COR-L47 (cell line): ENCODE data around the gene NCK2.

Experiments
- DNase-seq: peaks from one replicate; lab custom pipeline; 2025; lab: John Stamatoyannopoulos, UW

NCK2 gene

DNA sequence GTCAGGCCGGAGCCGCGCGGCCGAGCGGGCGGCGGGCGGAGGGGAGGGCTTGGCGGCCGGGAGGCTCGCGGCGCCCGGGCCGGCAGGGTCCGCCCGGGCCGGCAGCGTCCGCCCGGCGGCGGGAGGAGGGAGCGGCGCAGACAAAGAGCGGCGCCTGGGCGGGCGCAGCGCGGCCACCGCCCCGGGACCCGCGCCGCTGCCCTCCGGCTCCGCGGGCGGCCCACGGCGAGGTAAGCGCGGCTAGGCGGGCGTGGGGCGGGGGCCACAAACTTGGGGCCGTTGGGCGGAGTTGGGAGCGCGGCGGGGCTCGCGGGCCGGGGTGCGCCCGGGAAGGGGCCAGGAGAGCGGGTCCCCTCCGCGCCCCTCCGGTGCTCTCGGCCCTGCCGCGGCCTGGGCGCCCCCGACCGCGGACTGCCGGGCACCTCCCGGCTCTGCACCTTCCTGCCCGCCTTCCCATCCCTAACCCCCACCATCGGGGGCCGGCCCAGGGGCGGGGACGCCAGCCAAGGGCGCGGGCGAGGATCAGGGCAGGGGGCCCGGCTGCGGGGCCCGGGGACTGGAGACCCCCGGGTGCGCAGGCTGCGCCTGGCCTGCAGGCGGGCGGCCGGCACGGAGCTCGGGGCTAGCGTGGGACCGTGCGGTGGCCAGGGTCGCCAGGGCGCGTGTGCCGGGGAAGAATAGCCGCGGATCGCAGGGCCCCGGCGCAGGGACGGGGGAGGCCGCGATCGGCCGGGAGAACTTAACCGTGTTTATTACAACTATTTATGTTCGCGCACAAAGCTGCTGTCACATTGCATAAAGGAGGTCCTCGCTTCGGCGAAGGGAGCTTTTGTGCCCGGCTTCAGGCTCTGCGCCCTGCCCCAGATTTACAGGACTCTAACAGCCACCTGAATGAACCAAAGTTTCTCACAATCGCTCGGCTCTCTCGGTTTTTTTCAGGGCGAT, at the start of gene NCK2:
NCK2 (plus strand) TSS at position 4 of the 945 bp plus-strand sequence. CDS start 110,152 bp downstream, outside the sequence.
- DNase-seq: peak; percentile 32

DNA sequence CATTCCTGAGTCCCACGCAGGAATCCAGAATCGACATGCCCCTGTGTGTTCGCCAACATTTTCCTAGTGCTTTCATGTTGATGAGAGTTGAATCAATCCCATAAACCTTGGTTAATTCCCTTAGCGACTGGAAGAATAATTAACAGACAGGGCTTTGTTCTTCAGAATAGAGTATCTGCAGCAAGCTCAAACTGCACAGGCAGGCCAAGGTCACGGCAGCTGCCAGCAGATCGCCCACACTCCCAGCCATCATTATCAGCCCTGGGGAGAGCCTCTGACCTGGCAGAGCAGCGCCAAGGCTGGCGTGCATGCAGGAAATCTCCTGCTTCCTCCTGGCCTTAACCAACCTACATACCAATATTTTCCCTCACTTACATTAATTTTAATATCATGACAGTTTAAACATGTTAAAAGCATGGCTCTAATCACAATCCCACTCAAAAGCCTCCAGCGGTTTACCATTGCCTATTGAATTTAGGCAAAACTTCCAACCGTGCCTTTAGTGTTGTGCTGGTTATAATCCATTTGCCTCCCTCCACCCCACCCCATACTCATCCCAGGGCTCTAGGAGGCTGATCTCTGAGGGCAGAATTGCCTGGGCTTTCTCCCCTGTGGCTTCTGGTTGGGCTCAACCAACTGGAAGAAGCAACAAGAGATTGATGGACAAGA, 46.8 kb upstream of the NCK2 start:
- no peak for DNase-seq

DNA sequence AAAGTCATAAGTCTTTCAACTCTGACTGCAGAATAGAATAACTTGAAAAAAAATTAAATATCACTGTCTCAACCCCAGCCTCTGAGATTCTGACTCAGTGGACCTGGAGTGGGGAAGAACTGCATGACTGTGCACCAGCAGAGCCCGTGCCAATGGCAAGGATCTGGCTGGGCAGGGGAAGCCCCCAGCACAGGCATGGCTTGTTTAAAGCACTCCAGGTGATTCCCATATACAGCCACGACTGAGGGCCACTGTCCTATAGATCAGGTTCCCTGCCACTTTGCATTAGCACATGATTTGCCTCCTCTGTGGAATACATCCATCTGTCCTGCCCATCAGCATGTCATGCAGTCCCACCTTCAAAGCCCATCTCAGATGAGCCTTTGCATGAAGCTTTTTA, 45.9 kb upstream of the NCK2 start:
- DNase-seq: no peak

DNA sequence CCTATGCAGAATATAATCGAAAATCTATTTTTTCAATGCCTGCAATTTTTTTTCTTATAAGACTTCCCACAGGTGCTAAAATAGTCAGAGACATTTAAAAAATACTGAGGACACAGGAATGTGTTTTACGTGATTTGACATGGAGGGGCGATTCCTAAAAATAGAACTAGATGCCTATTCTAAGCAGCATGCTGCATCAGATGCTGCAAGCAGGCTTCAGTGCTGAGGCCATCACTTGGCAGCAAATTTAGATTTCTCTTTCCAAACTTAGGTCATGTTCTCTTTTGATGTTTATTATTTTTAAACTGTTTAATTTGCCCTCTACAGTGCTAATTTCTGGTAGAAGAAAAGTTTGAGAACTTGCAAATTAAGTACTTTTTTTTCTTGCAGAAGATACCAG, 43.7 kb upstream of the NCK2 start:
- DNase-seq: no peak

DNA sequence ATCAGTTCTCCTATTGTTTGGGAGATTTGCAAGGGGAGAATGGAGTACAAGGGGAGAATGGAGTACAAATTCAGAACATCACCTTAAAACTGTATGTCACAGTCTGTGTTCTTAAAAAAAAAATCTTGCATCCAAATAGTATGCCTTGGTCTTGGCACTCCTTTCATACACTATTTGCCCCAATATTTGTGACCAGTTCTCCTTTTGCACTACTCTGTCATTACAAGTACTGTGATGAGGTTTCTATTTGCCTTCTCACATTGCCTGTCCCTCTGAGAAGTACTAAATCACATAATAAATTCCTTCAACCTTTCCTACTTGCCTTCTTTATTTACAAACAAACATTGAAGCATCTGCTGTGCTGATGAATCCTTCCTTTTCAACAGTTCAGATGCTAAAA, 36.0 kb upstream of the NCK2 start:
- no peak for DNase-seq

DNA sequence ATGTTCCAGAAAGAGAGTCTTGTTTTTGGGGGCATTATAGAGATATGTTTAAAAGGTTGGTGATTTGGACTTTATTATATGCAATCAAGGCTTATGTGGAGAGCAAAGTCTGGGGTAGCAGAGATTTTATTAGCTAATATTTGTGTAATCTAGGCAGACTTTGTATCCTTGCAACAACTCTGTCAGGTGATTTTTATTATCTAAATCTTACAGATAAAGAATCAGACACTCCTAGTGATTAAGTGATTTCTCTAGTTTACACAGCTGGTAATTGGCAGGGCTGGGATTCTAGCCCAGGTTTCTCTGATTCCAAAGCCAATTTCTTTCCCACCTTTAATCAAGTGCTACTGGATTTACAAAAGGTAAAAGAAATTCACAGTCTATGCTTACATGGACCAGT, 33.3 kb upstream of the NCK2 start:
- peak; percentile 1 for DNase-seq

DNA sequence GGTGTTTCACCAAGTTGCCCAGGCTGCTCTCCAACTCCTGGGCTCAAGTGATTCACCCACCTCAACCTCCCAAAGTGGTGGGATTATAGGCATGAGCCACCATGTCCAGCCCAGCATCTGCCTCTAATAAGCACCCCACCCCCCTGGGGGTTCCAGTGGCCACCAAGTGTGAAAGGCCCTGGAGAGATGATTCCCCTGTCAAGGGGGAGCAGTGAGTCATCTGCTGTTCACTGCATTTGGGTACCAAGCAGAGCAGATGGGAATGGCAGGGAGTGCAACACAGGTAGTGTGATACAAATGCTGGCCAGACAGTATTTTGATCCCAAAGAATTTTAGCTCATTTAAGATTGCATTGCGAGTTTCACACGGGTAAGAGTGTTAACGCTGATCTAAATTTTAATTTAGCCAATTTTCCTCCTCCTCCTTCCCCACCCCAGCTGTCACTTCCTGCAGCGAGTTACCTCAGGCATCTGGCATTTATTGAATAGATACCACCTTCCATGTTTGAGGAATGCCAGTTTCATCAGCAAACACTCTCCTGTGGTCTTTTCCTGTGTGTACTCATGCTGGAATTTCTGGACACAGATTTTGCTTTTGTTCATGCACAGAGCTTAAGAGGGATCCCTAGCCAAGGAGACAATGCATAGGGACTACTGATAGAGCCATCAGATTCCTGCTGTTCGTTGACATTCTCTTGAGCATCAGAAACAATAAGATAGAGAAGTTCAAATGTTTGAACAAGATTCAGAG, 32.4 kb upstream of the NCK2 start:
- DNase-seq: peak; percentile 17

DNA sequence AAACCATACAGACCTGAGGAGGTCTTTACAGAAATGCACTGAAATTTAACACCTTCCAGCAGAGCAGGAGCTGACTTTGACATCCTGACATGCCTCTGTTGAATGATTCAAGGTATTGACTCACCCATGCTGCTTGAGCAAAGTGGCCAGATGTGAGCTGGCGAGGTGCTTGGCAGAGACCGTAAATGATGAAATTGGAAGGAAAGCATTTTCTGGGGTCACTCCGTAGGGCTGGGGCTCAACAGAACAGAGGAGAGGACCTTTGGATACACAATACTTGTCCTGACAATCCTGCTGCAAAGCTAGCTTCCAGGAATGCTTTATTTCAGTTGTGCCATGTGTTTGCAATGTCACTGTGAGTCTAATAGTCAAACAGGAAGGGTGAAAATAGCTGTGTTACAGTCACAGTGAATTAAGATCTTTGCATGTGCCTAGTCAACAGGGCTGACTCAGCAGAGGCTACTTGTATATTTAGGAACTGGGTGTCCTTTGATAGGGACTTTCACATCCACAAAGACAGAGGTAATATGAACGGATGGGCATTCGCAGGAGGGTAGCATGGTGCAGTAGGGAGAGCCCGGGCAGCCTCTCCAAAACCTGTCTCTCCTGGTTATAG, 31.6 kb upstream of the NCK2 start:
- no peak for DNase-seq

DNA sequence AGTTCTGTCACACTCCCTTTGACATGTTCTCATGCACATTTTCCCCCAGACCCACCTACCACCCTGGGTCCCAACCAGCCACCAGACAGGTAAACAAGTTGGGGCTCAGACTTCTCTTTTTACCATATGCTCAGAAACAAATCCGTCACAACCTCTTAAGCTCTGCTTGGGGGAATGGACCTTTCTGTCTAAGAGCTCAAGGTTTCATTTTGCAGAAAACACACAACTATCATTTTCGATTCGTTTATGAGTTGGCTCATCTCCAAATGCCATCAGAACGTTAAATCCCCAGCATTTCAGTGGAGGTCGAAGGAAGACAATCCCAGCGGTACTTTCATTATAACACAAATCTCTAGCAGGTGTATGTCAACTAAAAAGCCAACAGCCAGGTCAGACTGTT, 30.6 kb upstream of the NCK2 start:
- DNase-seq: no peak

DNA sequence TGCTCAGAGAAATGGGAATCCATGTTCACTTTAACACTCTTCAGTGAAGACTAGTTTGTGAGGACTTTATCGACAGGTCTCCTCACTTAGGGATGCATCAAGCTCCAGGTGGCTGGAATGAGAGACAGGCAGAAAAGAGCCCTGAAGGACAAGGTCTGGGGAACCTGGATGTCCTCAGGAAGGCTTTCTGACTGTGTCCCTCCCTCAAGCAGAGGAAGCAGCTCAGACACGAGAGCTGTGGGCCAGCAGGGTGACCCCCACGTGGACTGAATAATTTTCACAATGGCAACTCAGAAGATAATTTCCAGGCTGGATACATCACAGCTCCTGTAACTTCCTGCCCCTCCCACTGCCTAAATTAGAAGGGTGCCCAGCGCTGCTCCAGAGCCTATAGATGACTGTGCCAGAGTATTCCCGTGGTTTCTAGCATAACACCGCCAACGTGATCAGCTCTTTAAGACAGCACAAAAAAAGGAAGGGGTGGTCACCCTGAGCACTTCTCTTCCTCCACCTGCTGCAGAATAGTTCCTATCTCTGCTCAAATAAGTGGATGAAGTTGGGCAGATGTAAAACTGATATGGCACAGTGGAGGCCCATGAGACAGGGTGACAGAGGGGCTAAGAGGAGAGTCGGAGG, 25.7 kb upstream of the NCK2 start:
- DNase-seq: no peak

DNA sequence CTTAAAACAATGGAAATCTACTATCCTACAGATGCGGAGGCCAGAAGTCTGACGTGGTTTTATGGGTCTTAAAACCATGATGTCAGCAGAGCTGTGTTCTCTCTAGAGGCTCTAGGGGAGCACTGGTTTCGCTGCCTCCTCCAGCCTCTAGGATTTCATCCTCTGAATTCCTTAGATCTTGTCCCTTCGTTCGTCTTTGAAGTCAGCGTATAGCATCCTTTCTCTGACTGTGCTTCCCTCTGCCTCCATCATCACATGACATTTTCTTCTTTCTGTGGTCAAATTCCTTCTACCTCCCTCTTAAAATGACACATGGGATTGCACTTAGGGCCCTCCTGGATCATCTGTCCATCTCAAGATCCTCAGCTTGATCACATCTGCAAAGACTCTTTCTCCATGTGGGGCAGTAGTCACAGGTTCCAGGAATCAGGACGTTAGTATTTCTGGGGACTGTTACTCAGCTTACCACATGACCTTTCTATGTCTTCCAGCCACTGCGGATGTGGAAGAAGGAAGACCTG, 22.7 kb upstream of the NCK2 start:
- DNase-seq: no peak

DNA sequence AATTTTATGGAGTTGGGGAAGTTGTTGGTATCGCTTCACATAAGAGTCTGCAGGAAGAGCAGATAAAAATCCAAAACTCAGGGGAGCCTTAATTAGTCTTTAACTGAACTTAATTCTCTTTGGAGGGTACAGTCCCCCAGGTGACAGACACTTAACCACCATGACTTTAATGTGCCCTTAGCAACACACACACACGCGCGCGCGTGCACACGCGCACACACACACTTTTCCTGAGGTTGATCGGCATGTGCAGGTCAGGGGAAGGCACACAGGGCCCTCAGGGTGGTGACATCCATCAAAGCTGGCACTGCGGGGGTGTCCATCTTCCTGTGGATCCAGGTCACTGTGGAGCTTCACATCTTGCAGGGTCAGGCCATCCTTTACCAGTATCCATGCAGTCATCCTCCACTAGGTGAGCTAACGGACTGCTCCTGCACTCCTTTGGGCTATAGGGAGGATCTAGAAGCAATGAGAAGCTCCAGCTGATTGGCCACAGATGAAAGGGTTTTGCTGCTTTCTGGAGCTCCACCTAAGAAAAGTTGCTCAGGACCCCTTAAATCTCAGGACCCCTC, 21.9 kb upstream of the NCK2 start:
- no peak for DNase-seq

DNA sequence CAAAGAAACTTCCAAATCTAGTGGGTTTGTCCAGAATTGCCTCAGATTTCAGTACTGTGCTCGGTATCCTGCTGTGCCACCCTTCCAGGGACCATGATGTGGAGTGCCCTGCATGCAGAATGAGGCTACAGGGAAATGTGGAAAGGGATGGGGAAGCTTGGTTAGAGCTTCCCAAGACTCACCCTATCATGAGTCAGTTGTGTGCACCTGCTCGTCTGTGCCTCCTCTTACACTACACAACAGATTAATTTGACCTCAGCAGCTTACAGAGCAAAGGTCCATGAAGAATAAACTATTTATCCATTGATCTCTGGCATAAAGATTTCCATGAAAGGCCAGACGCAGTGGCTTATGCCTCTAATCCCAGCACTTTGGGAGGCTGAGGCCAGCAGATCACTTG, 21.3 kb upstream of the NCK2 start:
- DNase-seq: no peak

DNA sequence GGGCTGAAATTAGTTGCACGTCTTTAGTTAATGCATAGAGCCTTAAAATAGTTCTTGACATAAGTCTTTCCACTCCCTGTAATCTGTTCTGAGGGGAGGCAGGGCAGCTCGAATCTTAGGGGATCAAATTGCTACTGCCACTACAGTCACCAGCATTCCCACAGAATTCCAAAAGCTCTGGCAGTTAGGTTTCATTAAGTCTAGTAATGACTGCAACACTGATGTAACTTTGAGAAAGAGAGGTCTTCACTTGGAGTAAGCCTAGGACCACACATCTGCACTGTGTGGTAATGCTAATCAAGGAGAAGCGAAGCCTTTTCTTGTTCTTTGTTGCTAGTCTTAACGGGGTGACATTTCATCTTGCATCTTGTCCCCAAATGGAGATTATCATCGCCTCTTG, 19.3 kb upstream of the NCK2 start:
- DNase-seq: no peak

DNA sequence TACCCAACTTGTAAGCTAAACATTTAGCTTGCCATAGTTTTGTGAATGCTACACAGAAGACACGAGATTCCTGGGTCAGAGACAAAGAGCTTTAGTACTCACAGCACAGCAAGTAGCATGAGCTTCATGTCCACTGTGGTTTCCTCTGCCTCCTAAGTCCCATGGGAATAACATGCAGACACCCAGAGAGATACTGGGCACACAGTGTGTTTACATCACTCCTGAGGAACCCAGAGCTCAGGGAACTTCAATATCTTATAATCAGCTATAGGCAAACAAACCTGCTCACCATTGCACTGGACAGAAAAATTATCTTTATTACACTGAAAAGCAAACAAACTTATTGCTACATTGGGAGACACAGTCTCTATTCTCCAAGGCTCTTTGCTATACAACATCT, 14.5 kb upstream of the NCK2 start:
- DNase-seq: no peak

DNA sequence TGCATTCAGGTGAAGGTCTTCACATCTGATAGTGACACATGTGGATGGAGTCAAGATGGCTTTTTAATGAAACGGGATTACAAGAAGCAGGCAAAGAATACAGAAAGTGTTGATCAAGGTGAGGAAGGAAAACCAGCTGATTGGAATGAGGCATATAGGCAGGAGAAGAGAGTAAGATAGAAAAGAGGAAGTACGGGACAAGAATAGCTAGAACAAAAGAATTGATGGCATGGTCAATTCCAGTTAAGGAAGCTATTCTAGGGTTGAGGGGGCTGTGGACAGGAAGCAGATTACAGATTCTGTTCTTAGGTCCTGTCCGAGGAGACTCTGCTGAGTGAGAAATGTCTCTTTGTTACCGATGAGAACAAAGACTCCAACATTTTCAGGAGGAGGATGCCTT, 13.2 kb upstream of the NCK2 start:
- no peak for DNase-seq

DNA sequence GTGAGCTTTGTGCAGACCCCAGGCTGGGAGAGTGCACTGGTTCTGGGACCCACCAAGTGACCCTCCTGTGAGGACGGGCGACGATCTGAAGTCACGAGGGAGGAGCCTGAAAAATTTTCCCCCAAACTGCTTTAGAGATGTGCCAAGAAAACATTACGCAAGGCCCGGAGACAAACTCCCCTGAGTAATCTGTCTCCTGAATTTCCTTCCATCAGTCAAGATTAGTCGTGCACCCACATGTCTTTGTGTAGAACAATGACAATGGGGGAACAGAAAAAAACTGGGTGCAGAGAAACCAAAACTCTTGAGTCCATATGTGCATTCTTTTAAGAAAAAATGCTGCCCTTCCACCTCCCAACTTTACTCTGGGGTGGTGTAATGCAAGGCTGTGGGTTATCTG, 12.6 kb upstream of the NCK2 start:
- DNase-seq: no peak

DNA sequence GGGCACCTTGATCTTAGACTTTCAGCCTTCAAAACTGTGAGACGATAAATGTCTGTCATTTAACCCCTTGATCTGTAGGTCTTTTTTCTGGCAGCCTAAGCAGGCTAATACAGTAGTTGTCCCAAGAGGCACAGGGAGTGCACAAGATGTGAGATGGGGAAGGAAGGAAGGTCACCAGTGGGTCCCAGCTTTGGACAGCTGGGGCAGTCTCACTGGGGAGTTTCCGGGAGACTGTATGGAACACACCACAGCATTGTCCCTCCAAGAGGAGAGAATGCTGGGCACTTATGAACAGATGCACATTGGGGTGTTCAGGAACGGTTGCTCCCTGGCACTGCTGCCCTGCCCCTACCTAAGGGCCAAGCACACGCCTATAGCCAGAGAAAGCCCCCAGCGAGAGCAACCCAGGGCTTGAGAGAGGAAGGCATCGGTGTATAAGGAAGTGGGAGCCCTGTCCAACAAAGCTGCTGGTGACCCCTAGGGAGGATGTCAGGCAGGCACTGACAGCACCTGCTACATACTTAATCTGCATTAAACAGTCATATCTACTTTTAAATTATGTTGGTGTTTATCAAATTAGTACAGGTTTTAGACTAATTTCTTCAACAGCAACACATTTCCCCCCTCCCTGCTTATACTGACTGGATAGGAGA, 11.6 kb upstream of the NCK2 start:
- DNase-seq: no peak

DNA sequence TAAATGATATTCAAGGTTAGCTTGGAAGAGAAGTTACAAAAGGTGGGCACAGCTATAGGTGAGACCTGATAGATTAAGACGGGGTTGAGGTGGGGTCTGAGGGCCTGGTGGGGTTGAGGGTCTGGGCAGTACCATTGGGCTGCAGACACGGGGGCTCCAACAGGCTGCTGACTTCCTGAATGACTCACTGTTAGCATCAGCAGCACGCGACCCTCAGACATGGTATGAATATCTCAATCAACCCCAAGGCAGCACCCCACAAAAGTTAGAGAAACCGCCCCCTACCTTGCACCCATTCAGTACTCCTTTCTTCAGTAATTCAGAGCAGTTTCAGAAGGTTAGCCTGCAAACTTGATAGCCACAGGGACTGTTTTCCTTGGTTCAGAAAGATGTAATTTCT, 10.8 kb upstream of the NCK2 start:
- DNase-seq: no peak

DNA sequence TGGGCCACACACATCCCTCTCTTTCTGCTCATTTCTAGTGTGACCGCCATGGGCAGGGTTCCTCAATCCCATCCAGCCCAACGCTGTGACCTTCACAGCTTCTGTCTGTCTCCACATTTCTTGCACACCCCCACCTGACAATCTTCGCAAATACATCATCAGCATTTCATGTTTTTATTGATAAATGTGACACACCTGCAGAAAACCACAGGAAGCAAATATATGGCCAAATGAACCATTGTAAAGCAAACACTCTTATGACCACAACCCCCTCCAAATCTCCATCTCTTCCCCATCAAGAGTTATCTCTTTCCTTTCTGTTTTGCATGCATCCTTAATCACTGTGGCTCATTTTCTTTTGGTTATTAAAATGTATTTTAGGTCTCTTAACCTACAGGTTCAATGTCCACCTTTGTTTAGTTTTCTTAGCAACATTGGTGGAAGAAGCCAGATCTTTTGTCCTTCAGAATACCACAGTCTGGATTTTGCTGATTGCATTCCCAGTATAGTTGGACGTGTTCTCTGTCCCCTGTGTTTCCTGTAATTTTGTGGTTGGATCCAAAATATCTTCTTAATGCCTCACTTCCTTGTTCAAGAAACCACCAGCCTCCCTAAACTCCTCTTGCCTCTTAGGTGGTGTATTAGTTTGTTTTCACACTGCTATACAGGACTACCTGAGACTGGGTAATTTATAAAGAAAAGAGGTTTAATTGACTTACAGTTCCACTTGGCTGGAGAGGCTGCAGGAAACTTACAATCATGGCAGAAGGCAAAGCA, 9.8 kb upstream of the NCK2 start:
- DNase-seq: no peak
